ENCODE measurements around the gene PLEKHG1. TPM values are rescaled to one million over a fixed set of nuclear protein-coding genes. Genes with fewer than 3 reads are reported as not detected.

The PLEKHG1 gene
- total RNA-seq, 1 experiment from 2014 or later = 92.4 TPM

DNA sequence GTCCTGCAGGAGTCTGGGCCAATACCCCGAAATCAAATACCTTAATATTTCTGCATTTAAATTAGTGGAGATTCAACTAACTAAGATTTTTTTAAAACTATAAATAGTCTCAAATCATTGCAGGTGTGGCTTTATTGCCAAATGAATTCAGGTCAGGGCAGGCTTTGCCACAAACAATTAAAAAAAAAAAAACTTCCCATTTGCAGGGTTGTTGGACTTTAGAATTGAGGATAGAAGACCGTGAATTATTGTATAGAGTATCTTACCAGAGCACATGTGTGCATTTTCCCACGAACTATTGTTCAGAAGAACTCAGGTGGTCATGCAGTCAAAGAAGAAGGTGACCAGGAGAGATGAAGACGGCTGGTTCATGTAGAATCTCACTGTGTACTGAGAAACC is 6.6 kb upstream of the PLEKHG1 start:
- no peak for DNase-seq
- no peaks in the 10 kb centered on the region for H3K9me3 ChIP-seq (ENCODE audit: low read length)
- no peaks in the 10 kb centered on the region for H4K20me1 ChIP-seq (ENCODE audit: insufficient read depth, low read depth, low read length)
- no peak overlapping the region for H3K9ac ChIP-seq (ENCODE audit: low read length)
- peaks cover 95% of the 10 kb centered on the region for H3K4me1 ChIP-seq (ENCODE audit: low read length)
- H3K79me2 ChIP-seq (ENCODE audit: low read length) = no peaks in the 10 kb centered on the region
- no peaks in the 10 kb centered on the region for H3K36me3 ChIP-seq (ENCODE audit: insufficient read depth, low read length)
- no peak overlapping the region for H3K27ac ChIP-seq (ENCODE audit: low read length)
- 0 out of 2 replicates have a peak overlapping the region, but pooled peaks have one; percentile 1 for H2AFZ ChIP-seq (ENCODE audit: low read length)
- H3K4me3 ChIP-seq (ENCODE audit: low read length) = no peak overlapping the region
- peak overlapping the region; percentile 4 for H3K4me2 ChIP-seq (ENCODE audit: low read depth, low read length, poor library complexity, severe bottlenecking)
- no peaks in the 10 kb centered on the region for H3K9me2 ChIP-seq (replicated peaks; ENCODE audit: insufficient read depth, low read length)
- no peaks in the 10 kb centered on the region for H3K27me3 ChIP-seq (ENCODE audit: low read length)

DNA sequence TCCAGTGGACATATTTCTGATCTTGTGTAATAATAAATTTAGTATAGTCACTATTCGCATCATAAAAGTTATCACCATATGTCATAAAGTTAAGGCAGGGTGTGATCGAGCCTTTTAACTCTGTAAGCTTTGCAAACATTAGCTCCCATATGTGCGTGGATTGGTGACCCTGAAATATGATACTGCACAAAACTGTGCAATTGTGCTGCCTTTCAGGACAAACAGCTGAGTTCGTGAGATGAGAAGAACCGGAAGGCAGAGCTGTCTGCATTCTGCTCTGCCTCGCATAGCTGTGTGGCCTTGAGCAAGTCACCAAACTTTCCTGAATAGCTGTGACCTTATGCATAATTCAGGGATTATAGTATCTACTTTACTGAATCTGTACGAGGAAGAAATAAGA is 3.2 kb upstream of the PLEKHG1 start:
- Histone ChIP-seq H3K27me3 (ENCODE audit: low read length) (no peaks in the 10 kb centered on the region), H2AFZ (ENCODE audit: low read length) (peak overlapping the region; percentile 10; the same call in 1 of the 2 replicates)

DNA sequence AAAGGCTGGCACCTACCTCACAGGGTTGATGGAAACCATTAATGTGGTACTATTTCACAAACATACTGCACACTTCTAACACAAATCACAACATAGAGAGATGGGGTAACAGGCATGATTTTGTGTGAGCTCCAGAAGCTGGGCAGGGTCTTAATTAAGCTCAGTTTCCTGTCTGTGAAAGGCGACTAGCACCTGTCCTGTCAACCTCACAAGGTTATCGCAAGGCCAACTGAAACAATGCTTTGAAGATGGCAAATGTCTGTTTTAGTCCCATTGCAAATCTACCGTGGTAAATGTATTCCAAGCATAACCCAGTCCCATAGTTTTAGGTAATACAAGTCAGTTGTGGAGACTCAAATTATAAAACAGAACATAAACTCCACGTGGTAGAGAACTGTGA is 1.3 kb upstream of the PLEKHG1 start:
- H3K36me3 ChIP-seq (ENCODE audit: insufficient read depth, low read length) = no peaks in the 10 kb centered on the region
- H3K4me2 ChIP-seq (ENCODE audit: low read depth, low read length, poor library complexity, severe bottlenecking) = peak overlapping the region; percentile 92
- peaks cover 84% of the 10 kb centered on the region for H3K4me1 ChIP-seq (ENCODE audit: low read length)
- peaks cover 32% of the 10 kb centered on the region for H3K79me2 ChIP-seq (ENCODE audit: low read length)
- no peaks in the 10 kb centered on the region for H3K27me3 ChIP-seq (ENCODE audit: low read length)
- H3K9me2 ChIP-seq (replicated peaks; ENCODE audit: insufficient read depth, low read length) = no peaks in the 10 kb centered on the region
- peaks cover 12% of the 10 kb centered on the region; the same call in 1 of the 2 replicates for H4K20me1 ChIP-seq (ENCODE audit: insufficient read depth, low read depth, low read length)
- H3K9ac ChIP-seq (ENCODE audit: low read length) = peak overlapping the region; percentile 86
- H3K27ac ChIP-seq (ENCODE audit: low read length) = peak overlapping the region; percentile 90
- no peak for DNase-seq
- H3K4me3 ChIP-seq (ENCODE audit: low read length) = peak overlapping the region; percentile 82
- H3K9me3 ChIP-seq (ENCODE audit: low read length) = no peaks in the 10 kb centered on the region
- H2AFZ ChIP-seq (ENCODE audit: low read length) = peak overlapping the region; percentile 8; the same call in 1 of the 2 replicates

More for the DNA sequence above, 3.2 kb upstream of the PLEKHG1 start:
- peak overlapping the region; percentile 50 for H3K27ac ChIP-seq (ENCODE audit: low read length)
- peak; percentile 68 for DNase-seq
- H3K4me1 ChIP-seq (ENCODE audit: low read length) = peaks cover 85% of the 10 kb centered on the region
- H3K9ac ChIP-seq (ENCODE audit: low read length) = peak overlapping the region; percentile 10; the same call in 1 of the 2 replicates
- peak overlapping the region; percentile 40 for H3K4me2 ChIP-seq (ENCODE audit: low read depth, low read length, poor library complexity, severe bottlenecking)
- H3K79me2 ChIP-seq (ENCODE audit: low read length) = peaks cover 13% of the 10 kb centered on the region
- H3K9me3 ChIP-seq (ENCODE audit: low read length) = no peaks in the 10 kb centered on the region
- no peaks in the 10 kb centered on the region for H3K9me2 ChIP-seq (replicated peaks; ENCODE audit: insufficient read depth, low read length)
- no peaks in the 10 kb centered on the region; the same call in 1 of the 2 replicates for H4K20me1 ChIP-seq (ENCODE audit: insufficient read depth, low read depth, low read length)
- H3K4me3 ChIP-seq (ENCODE audit: low read length) = no peak overlapping the region
- H3K36me3 ChIP-seq (ENCODE audit: insufficient read depth, low read length) = no peaks in the 10 kb centered on the region

DNA sequence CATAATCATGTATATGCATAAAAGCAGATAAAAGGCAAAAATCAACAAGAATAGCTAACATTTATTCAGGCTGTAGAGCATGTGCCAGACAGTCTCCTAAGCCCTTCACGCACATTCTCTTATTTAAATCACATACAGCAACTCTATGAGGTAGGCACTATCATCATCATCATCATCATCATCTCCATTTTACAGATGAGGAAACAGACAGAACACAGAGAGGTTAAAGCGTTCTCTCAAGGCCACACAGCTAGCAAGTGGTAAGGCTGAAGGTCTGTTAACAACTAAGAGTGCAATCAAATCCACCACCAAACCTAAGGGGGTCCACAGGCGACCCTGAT is 857 bp upstream of the PLEKHG1 start:
- Histone ChIP-seq H4K20me1 (ENCODE audit: insufficient read depth, low read depth, low read length) (peaks cover 16% of the 10 kb centered on the region; the same call in 1 of the 2 replicates), H3K9me3 (ENCODE audit: low read length) (no peaks in the 10 kb centered on the region), H3K27ac (ENCODE audit: low read length) (peak overlapping the region; percentile 90), H3K9me2 (replicated peaks; ENCODE audit: insufficient read depth, low read length) (no peaks in the 10 kb centered on the region), H3K4me1 (ENCODE audit: low read length) (peaks cover 84% of the 10 kb centered on the region), H2AFZ (ENCODE audit: low read length) (peak overlapping the region; percentile 46; the same call in 1 of the 2 replicates), H3K27me3 (ENCODE audit: low read length) (no peaks in the 10 kb centered on the region), H3K4me3 (ENCODE audit: low read length) (peak overlapping the region; percentile 82), H3K36me3 (ENCODE audit: insufficient read depth, low read length) (no peaks in the 10 kb centered on the region), H3K4me2 (ENCODE audit: low read depth, low read length, poor library complexity, severe bottlenecking) (peak overlapping the region; percentile 92), H3K9ac (ENCODE audit: low read length) (peak overlapping the region; percentile 86), H3K79me2 (ENCODE audit: low read length) (peaks cover 36% of the 10 kb centered on the region)
- DNase-seq = no peak

DNA sequence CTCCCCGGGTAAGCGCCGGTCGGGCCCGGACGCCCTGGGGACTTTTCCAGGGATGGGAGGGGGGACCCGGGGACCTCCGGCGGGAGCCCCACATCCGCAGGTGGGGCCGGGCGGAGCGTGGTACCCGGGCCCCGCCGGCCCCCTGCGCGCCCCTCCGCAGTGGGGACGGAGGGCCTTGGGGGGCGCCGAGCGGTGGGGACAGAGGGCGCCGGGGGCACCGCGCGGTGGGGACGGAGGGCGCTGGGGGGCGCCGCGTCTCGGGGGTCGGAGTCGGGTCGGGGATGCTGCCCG is 270 bp downstream of the PLEKHG1 start:
- peak overlapping the region; percentile 90 for H3K27ac ChIP-seq (ENCODE audit: low read length)

DNA sequence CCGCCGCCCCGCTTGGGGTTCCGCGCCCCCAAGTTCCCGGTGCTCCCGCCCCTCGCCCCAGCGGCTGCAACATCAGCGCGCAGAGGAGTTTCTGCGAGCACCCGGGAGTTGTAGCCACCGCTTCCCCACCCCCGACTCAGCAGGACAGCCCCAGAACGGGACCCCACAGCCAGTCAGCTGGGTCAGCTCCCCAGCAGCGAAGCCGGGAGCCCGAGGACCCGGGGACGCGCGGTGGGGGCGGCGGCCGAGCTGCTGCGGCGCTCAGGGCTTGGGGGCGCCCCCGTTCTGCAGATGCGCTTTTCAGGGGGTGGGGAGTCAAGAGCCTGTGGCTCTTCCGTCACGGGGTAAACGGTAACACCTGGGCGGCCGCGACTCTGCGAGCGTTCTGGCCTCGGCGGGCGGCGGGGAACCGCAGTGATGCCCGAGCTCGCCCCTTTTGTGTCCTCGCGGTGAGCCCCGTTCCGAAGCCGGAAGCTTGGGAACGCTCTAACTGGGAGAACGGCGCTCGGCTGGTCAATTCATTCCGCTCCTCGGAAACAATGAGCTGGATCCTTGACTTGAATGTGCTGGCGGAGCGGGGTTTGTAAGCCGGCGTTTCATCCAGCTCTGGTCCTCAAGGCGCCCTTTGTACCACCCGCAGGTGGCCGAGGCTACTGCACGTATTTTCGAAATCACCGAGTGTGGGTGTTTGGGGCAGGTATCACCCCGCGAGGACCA is 774 bp downstream of the PLEKHG1 start:
- H3K79me2 ChIP-seq (ENCODE audit: low read length) = peaks cover 52% of the 10 kb centered on the region
- H3K4me3 ChIP-seq (ENCODE audit: low read length) = peak overlapping the region; percentile 82
- H3K4me2 ChIP-seq (ENCODE audit: low read depth, low read length, poor library complexity, severe bottlenecking) = peak overlapping the region; percentile 92
- peak; percentile 94 for DNase-seq
- H3K27me3 ChIP-seq (ENCODE audit: low read length) = no peaks in the 10 kb centered on the region
- peaks cover 31% of the 10 kb centered on the region; the same call in 1 of the 2 replicates for H4K20me1 ChIP-seq (ENCODE audit: insufficient read depth, low read depth, low read length)
- peaks cover 84% of the 10 kb centered on the region for H3K4me1 ChIP-seq (ENCODE audit: low read length)
- peaks cover 12% of the 10 kb centered on the region; the same call in 1 of the 2 replicates for H3K36me3 ChIP-seq (ENCODE audit: insufficient read depth, low read length)
- no peaks in the 10 kb centered on the region for H3K9me3 ChIP-seq (ENCODE audit: low read length)
- H3K9me2 ChIP-seq (replicated peaks; ENCODE audit: insufficient read depth, low read length) = no peaks in the 10 kb centered on the region
- peak overlapping the region; percentile 86 for H3K9ac ChIP-seq (ENCODE audit: low read length)
- peak overlapping the region; percentile 90 for H3K27ac ChIP-seq (ENCODE audit: low read length)
- H2AFZ ChIP-seq (ENCODE audit: low read length) = no peak overlapping the region

More for the DNA sequence above, 270 bp downstream of the PLEKHG1 start:
- no peak for DNase-seq
- peaks cover 26% of the 10 kb centered on the region; the same call in 1 of the 2 replicates for H4K20me1 ChIP-seq (ENCODE audit: insufficient read depth, low read depth, low read length)
- no peak overlapping the region for H2AFZ ChIP-seq (ENCODE audit: low read length)
- H3K9ac ChIP-seq (ENCODE audit: low read length) = peak overlapping the region; percentile 86
- H3K4me3 ChIP-seq (ENCODE audit: low read length) = peak overlapping the region; percentile 82
- H3K4me1 ChIP-seq (ENCODE audit: low read length) = peaks cover 84% of the 10 kb centered on the region
- H3K36me3 ChIP-seq (ENCODE audit: insufficient read depth, low read length) = peaks cover 7% of the 10 kb centered on the region; the same call in 1 of the 2 replicates
- peaks cover 47% of the 10 kb centered on the region for H3K79me2 ChIP-seq (ENCODE audit: low read length)
- no peaks in the 10 kb centered on the region for H3K9me2 ChIP-seq (replicated peaks; ENCODE audit: insufficient read depth, low read length)
- no peaks in the 10 kb centered on the region for H3K27me3 ChIP-seq (ENCODE audit: low read length)
- peak overlapping the region; percentile 92 for H3K4me2 ChIP-seq (ENCODE audit: low read depth, low read length, poor library complexity, severe bottlenecking)
- H3K9me3 ChIP-seq (ENCODE audit: low read length) = no peaks in the 10 kb centered on the region

DNA sequence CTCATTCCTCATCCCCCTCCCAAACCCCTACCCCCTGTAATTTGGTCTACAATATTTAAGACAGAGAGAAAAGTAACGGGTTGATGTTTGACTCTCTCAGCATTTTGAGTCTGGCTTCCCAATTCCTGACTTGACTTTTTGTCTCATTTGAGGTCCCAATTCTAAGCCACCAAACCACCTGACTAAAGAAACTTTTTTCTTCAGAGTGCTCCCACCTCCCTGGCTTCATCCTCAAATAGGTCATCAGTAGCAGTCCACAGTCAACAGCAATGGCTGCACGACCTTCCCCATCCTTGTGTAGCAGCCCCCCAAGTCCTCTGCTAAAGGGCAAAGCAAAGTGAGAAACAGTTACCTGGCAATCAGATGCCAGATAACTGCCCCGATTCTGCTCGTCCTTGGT is 1.8 kb downstream of the PLEKHG1 start:
- Histone ChIP-seq H3K4me2 (ENCODE audit: low read depth, low read length, poor library complexity, severe bottlenecking) (peak overlapping the region; percentile 92), H3K4me3 (ENCODE audit: low read length) (peak overlapping the region; percentile 82), H3K27me3 (ENCODE audit: low read length) (no peaks in the 10 kb centered on the region)

DNA sequence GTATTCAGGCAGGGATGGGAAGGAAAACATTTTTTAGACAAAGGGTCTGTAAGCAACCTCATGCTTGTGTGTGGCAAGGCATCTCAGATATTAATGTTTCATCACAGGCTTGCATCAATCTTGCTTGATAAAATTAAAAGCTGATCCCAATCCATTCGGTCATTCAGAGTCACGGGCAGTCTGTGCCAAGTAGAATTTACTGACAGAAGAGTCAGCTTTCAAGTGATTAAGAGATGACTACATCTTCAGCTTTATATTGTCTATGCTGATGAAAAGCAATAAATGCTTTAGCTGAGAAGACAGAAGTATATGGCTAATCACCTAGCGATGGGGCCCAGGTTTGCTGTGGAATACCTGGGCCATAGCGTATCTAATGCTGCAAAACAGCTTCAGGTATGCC is 3.5 kb downstream of the PLEKHG1 start:
- peak overlapping the region; percentile 5 for H3K4me2 ChIP-seq (ENCODE audit: low read depth, low read length, poor library complexity, severe bottlenecking)
- peaks cover 84% of the 10 kb centered on the region for H3K4me1 ChIP-seq (ENCODE audit: low read length)

More for the DNA sequence above, 1.8 kb downstream of the PLEKHG1 start:
- no peak overlapping the region for H2AFZ ChIP-seq (ENCODE audit: low read length)
- peaks cover 31% of the 10 kb centered on the region; the same call in 1 of the 2 replicates for H4K20me1 ChIP-seq (ENCODE audit: insufficient read depth, low read depth, low read length)
- peak overlapping the region; percentile 90 for H3K27ac ChIP-seq (ENCODE audit: low read length)
- H3K4me1 ChIP-seq (ENCODE audit: low read length) = peaks cover 84% of the 10 kb centered on the region
- H3K9ac ChIP-seq (ENCODE audit: low read length) = peak overlapping the region; percentile 86
- H3K9me2 ChIP-seq (replicated peaks; ENCODE audit: insufficient read depth, low read length) = no peaks in the 10 kb centered on the region
- H3K36me3 ChIP-seq (ENCODE audit: insufficient read depth, low read length) = peaks cover 13% of the 10 kb centered on the region; the same call in 1 of the 2 replicates
- H3K79me2 ChIP-seq (ENCODE audit: low read length) = peaks cover 62% of the 10 kb centered on the region
- H3K9me3 ChIP-seq (ENCODE audit: low read length) = no peaks in the 10 kb centered on the region
- DNase-seq = no peak

More for the DNA sequence above, 3.5 kb downstream of the PLEKHG1 start:
- H3K27me3 ChIP-seq (ENCODE audit: low read length) = no peaks in the 10 kb centered on the region
- no peak for DNase-seq
- no peaks in the 10 kb centered on the region for H3K9me3 ChIP-seq (ENCODE audit: low read length)
- H3K9ac ChIP-seq (ENCODE audit: low read length) = no peak overlapping the region
- peaks cover 39% of the 10 kb centered on the region; the same call in 1 of the 2 replicates for H4K20me1 ChIP-seq (ENCODE audit: insufficient read depth, low read depth, low read length)
- peak overlapping the region; percentile 63 for H3K27ac ChIP-seq (ENCODE audit: low read length)
- no peak overlapping the region for H3K4me3 ChIP-seq (ENCODE audit: low read length)
- peaks cover 80% of the 10 kb centered on the region for H3K79me2 ChIP-seq (ENCODE audit: low read length)
- peaks cover 22% of the 10 kb centered on the region; the same call in 1 of the 2 replicates for H3K36me3 ChIP-seq (ENCODE audit: insufficient read depth, low read length)
- H3K9me2 ChIP-seq (replicated peaks; ENCODE audit: insufficient read depth, low read length) = no peaks in the 10 kb centered on the region
- H2AFZ ChIP-seq (ENCODE audit: low read length) = no peak overlapping the region
